Gastroesophageal sphincter (tissue), 3 donors: ENCODE results near the gene RPS3A.

Source experiments
- CTCF ChIP-seq, 4 experiments: fragments of 200-600 bp in 2 of 4; fragments of 450-650 bp in 2 of 4; sonication (generic) in 1 of 4; IDR thresholded peaks; one replicate each; pipeline ENCODE4 v1.5.1; 2017 to 2019; ENCODE audit warnings: antibody characterized with exemption in 4 of 4, mild to moderate bottlenecking in 2 of 4, moderate library complexity in 2 of 4
- EP300 ChIP-seq: sonication (generic); formaldehyde crosslinking; IDR thresholded peaks from one replicate; pipeline ENCODE4 v1.6.1; 2017; ENCODE audit warnings: antibody characterized with exemption, mild to moderate bottlenecking

GRCh38 chr4:151091047-151091446 lies 8.4 kb upstream of the RPS3A start:
- no peak for TF ChIP-seq CTCF (IDR thresholded peaks at IDR 0.05)
- no peak for TF ChIP-seq EP300
